Astrocyte of the spinal cord (primary cell): Measurements from ENCODE around the gene RPS21.

Experiments used
- DNase-seq: peaks from one replicate; pipeline ENCODE4 v3.0.0; 2011; ENCODE audit warnings: low read depth, low spot score
- H3K4me3 ChIP-seq: 2 replicates; pipeline ENCODE4 v1.5.1; 2011; ENCODE audit warnings: low read depth, mild to moderate bottlenecking, low read length, moderate library complexity
- in situ Hi-C: cut with HindIII; loops from 2 replicates; pipeline ENCODE4 v1.10.0; 2017; ENCODE audit warnings: low sequenced_read_pairs
- TF ChIP-seq, protein P1 (sequence below): IDR thresholded peaks from 2 replicates; pipeline ENCODE4 v1.5.1; 2012; ENCODE audit warnings: low read depth, mild to moderate bottlenecking, low read length, inconsistent platforms

The RPS21 gene

DNA sequence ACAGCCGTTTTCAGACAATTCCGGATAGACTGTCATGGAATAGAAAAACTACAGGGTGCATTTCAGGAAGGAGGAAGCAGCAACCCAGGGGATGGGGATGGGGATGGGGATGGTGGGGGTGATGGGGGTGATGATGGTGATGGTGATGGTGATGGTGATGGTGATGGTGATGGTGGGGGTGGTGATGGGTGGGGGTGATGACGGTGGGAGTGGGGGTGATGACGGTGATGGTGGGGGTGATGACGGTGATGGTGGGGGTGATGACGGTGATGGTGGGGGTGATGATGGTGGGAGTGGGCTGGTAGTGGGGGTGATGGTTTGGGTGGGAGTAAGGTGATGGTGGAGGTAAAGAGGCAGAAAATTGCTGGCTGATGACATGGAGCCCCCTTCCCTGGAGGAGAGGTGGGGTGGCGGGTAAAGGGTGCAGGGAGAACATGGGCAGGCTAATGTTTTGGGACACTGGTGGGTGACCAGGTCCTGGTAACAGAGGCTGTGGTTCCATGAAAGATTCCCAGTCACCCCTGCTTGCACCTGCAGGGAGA lies 37.3 kb upstream of the RPS21 start:
- TF ChIP-seq, protein P1, sequence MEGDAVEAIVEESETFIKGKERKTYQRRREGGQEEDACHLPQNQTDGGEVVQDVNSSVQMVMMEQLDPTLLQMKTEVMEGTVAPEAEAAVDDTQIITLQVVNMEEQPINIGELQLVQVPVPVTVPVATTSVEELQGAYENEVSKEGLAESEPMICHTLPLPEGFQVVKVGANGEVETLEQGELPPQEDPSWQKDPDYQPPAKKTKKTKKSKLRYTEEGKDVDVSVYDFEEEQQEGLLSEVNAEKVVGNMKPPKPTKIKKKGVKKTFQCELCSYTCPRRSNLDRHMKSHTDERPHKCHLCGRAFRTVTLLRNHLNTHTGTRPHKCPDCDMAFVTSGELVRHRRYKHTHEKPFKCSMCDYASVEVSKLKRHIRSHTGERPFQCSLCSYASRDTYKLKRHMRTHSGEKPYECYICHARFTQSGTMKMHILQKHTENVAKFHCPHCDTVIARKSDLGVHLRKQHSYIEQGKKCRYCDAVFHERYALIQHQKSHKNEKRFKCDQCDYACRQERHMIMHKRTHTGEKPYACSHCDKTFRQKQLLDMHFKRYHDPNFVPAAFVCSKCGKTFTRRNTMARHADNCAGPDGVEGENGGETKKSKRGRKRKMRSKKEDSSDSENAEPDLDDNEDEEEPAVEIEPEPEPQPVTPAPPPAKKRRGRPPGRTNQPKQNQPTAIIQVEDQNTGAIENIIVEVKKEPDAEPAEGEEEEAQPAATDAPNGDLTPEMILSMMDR = no peak
- in situ Hi-C loops = no loop called here
- no peak for DNase-seq
- H3K4me3 ChIP-seq = no peak overlapping the region

DNA sequence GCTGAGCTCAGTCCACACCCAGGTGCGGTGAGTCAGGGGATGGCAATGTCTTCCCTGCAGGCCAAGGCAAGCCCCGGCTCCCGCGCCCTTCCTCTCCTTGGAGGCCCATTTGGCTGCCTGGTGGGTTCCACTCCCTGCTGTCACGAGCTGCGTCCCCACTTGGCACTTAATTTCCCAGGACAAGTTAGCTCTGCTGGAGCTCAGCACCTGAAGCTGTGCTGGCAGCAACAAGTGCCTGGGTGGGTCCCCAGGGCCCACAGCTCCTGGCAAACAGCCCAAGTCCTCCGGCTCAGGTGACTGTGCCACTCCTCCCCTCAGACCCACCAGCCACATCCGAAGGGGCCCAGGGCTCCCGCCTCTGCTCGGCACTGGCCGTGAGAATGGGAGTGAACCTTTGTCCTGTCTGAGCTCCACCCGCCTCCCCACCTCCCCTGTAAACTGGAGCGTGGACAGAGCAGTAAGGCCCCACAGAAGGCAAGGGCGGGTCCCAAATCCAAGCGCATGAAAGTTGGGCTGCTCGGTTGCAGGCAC lies 36.7 kb upstream of the RPS21 start:
- TF ChIP-seq, protein P1 = no peak
- H3K4me3 ChIP-seq = no peak overlapping the region
- in situ Hi-C loops = no loop called here

DNA sequence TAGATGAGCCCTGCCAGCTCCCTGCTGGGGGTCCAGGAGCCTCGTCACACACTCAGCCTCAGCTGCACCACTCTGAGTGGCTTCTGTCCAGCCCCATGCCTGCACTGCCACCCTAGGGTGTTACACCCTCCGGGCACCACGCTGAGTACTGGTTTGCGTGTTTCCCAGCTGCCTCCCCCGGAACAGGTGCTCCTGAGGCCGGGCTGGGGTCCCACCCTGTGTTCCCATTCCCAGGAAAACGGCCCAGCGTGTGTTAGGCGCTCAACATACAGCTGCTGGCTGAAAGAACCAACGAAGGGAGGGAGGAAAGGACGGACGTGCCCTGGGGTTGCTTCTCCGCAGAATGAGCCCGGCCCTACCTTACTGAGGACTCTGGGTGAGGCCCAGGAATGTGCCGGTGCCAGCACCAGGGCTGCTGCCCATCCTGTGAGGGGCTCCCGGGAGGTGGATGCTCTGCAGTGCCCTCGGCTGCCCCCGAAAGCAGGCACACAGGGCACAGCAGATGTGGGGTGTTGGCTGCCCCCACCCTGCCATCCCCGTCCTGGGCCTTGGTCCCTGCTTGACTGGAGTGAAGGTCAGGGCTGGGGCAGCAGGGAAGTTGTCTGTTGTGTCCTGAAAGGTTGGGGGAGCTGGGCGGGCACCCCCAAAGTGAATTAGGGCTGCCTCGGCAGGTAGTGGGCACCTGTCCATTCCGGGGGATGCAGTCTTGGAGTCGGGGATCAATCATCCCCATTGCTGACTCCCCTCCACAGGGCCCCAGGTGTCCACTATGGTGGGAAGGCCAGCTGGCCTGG lies 36.1 kb upstream of the RPS21 start:
- no peak overlapping the region for H3K4me3 ChIP-seq
- DNase-seq = no peak
- in situ Hi-C loops = no loop called here
- TF ChIP-seq, protein P1 = no peak

More for the DNA sequence above, 36.7 kb upstream of the RPS21 start:
- no peak for DNase-seq

DNA sequence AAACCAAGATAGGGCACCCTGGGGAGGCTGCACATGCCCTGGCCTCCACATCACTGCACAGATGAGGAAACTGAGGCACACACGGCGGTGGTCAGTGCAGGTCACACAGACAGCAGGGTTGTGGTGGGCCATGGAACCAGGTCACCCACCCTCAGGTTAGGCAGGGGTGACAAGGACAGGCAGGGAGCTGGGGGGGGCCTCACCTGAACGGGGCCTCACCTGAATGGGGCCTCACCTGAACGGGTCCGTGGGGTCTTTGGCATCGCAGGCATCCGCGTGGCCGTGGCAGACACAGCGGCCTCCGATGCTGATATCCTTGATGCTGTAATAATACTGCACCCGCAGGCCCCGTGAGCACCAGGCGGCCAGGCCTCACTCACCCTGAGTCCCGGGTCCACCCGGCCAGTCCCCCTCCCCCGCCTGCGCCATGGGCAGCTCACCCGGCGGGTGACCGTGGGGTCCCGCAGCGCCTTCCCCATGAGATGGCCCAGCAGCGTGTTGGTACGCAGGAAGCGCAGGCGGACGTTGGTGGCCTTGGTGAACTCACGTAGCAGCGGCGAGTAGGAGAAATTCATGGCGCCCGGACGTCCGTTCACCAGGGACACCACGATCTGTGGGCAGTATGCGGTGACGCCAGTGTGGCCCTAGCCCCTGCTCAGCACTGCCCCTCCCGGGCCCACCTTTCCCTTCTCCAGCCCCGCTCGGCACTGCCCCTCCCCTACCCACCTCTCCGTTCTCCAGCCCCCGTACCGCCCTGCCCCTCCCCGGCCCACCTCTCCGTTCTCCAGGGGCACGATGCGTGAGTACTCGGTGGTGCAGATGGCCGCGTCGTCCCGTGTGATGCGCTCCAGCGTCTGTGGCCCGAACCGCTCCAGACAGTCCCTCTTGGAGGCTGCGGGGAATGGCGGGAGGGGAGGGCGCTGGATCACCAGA lies 35.2 kb upstream of the RPS21 start:
- in situ Hi-C loops = no loop called here
- H3K4me3 ChIP-seq = no peak overlapping the region
- no peak for DNase-seq

DNA sequence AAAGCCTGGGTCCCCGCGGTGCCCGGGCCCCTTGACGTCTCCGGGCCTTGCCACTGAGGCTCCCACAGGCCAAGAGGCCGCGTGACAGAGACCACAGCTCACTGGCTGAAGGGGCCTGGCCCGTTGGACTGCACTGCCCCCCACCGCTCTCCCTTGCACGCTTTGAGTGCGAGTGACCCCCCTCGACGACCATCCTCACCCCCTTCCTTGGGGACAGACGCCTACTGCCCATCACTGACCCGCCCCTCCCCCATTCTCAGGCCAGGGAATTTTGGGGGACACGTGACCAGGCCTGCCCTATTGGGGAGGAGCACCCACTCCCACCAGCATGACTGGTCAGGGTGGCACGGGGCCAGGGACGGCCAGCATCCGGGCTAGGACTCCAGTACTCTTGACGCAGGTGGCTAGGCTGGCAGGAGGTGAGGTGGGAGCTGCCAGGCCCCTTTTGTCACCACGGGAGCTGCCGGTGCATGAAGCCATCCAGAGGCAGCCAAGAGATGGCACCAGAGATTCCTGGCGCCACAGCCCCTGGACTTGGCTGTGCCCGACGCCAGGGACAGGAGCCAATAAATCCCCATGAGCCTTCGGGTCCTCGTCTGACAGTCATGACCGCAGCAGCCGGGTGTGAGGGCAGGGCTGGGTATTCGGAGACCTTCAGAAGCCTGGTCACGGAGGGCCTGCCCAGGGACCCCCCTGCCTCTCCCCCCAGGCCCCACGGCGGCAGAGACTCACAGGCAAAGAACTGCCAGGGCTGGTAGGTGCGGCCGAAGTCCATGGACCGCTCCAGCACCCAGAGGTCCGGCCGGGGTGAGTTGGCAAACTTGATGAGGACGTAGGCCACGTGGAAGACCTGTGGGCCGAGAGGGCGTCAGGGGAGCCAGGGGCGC lies 34.3 kb upstream of the RPS21 start:
- in situ Hi-C loops = no loop called here
- TF ChIP-seq, protein P1 = peak; percentile 15
- H3K4me3 ChIP-seq = no peak overlapping the region
- peak; percentile 38 for DNase-seq

More for the DNA sequence above, 35.2 kb upstream of the RPS21 start:
- TF ChIP-seq, protein P1 = no peak
